Caco-2 (cell line): Measurements from ENCODE around the gene ST3GAL3. TPM values are rescaled to one million over a fixed set of nuclear protein-coding genes. Genes with fewer than 3 reads are reported as not detected.

Experiments used
- BruUV-seq: library from RNA; stranded (reverse); fragments of 400-500 nt; replicated peaks from 2 replicates; lab custom pipeline; 2021; lab: Mats Ljungman, UMichigan
- CTCF ChIA-PET: fragments of 300-600 bp; sonication (Branson Sonifier 250); formaldehyde crosslinking; loops from one replicate; lab custom pipeline; 2022; ENCODE audit warnings: antibody characterized with exemption; lab: Charles Lee
- POLR2A ChIA-PET: fragments of 300-600 bp; sonication (Branson Sonifier 250); formaldehyde crosslinking; loops from one replicate; lab custom pipeline; 2022; ENCODE audit warnings: antibody characterized with exemption; lab: Charles Lee
- DNase-seq, 2 experiments: peaks; one replicate each; pipeline versions ENCODE4 v3.0.0 to v3.0.0-alpha.2; 2020 to 2022
- H3K27me3 ChIP-seq: replicated peaks from 2 replicates; pipeline ENCODE4 v1.6.0; 2011; ENCODE audit warnings: low read length; ENCODE audit not compliant: control insufficient read depth, insufficient read depth
- H3K36me3 ChIP-seq: 2 replicates; pipeline ENCODE4 v1.5.1; 2011; ENCODE audit warnings: low read length; ENCODE audit not compliant: control insufficient read depth, insufficient read depth
- H3K4me1 ChIP-seq: fragments of 250-450 bp; sonication (Bioruptor Pico); 2 replicates; pipeline ENCODE4 v1.5.1; 2020; ENCODE audit warnings: mild to moderate bottlenecking
- H3K4me3 ChIP-seq: 2 replicates; pipeline ENCODE4 v1.5.1; 2011; ENCODE audit warnings: low read depth, mild to moderate bottlenecking, control low read depth, low read length
- H3K9me3 ChIP-seq: fragments of 250-450 bp; sonication (Bioruptor Pico); 2 replicates; pipeline ENCODE4 v1.5.1; 2020; ENCODE audit warnings: mild to moderate bottlenecking, moderate library complexity
- H3K27ac Mint-ChIP-seq: one replicate; pipeline ENCODE4 v1.8.0; 2022; ENCODE audit warnings: mixed read lengths; ENCODE audit not compliant: unreplicated experiment
- H3K27me3 Mint-ChIP-seq: one replicate; pipeline ENCODE4 v1.8.0; 2022; ENCODE audit warnings: mixed read lengths; ENCODE audit not compliant: insufficient read depth, unreplicated experiment
- H3K36me3 Mint-ChIP-seq: one replicate; pipeline ENCODE4 v1.8.0; 2022; ENCODE audit warnings: mild to moderate bottlenecking, mixed read lengths; ENCODE audit not compliant: insufficient read depth, unreplicated experiment
- H3K4me1 Mint-ChIP-seq: one replicate; pipeline ENCODE4 v1.8.0; 2022; ENCODE audit warnings: low read depth, mixed read lengths; ENCODE audit not compliant: unreplicated experiment
- H3K4me3 Mint-ChIP-seq: one replicate; pipeline ENCODE4 v1.8.0; 2022; ENCODE audit warnings: mild to moderate bottlenecking, moderate library complexity, mixed read lengths; ENCODE audit not compliant: unreplicated experiment
- H3K9me3 Mint-ChIP-seq: one replicate; pipeline ENCODE4 v1.8.0; 2022; ENCODE audit warnings: mixed read lengths; ENCODE audit not compliant: unreplicated experiment
- intact Hi-C: fragments of 100-400 bp; cut with micrococcal nuclease; formaldehyde crosslinking; loops from one replicate; pipeline ENCODE4 v1.10.0; 2022; ENCODE audit not compliant: unreplicated experiment
- total RNA-seq: library from RNA; stranded (reverse); gene quantifications from 2 replicates; pipeline ENCODE4 v1.2.3, GENCODE V29; 2022
- TF ChIP-seq, protein P1 (sequence below), 2 experiments: fragments of 200-600 bp in 1 of 2; IDR thresholded peaks; 1 replicate in 1 of 2; 2 replicates in 1 of 2; pipeline versions ENCODE4 v1.5.1 to v1.8.0; 2011 to 2022; ENCODE audit warnings: antibody characterized with exemption in 1 of 2, control low read depth in 1 of 2, inconsistent platforms in 1 of 2, low read depth in 1 of 2, low read length in 1 of 2, mild to moderate bottlenecking in 1 of 2, moderate library complexity in 1 of 2; ENCODE audit not compliant: insufficient read depth in 1 of 2, severe bottlenecking in 1 of 2, unreplicated experiment in 1 of 2

ST3GAL3 gene
- total RNA-seq, 1 experiment from 2014 or later, result 5.6 TPM

DNA sequence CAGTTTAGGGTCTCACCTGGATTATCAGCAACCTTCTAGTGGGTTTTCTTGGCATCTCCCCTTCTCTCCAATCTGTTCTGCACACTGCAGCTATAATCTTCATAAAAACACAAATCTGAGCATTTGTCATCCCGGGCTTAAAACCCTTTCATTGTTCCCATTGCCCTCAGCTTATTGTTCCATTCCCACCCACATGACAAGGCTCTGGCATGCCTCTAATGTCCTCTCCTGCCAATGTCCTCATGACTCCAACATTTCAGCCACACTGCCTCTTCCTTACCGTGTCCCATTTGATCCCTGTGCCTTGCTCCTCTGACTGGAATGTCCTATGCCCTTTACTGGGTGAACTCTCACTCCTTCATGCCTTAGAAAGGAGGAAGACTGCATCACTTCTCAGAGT lies 255.0 kb downstream of the ST3GAL3 start:
- no peak overlapping the region for H3K27ac Mint-ChIP-seq

DNA sequence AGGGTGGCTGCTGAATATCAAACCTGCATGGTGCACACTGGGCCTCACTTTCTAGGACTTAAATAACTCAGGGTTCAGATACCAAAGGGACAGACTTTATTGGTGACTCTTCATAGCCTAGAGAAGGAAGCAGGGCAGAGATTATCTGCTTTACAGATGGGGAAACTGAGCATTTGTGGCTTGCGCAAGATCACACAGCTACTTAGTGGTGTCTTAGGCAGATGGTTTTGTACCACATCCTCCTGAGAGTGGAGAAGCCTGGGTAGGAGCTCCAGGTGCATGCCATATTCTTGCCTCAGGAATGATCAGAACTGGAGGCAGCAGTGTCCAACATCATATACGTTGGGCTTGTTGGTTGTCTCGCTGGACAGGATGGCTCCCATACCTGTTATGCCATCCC lies 255.7 kb downstream of the ST3GAL3 start:
- Histone ChIP-seq H3K4me1 (no peaks in the 10 kb centered on the region), H3K27me3 (no peaks in the 10 kb centered on the region), H3K4me3 (no peak overlapping the region), H3K36me3 (no peaks in the 10 kb centered on the region), H3K9me3 (no peaks in the 10 kb centered on the region)
- Mint-ChIP-seq H3K36me3 (no peaks in the 10 kb centered on the region), H3K4me1 (no peaks in the 10 kb centered on the region), H3K9me3 (no peaks in the 10 kb centered on the region), H3K27ac (no peak overlapping the region), H3K4me3 (no peak overlapping the region), H3K27me3 (no peaks in the 10 kb centered on the region)
- no TSS peak for BruUV-seq
- ChIA-PET POLR2A (no interaction called here), CTCF (no interaction called here)
- DNase-seq, result no peak
- TF ChIP-seq, protein P1, sequence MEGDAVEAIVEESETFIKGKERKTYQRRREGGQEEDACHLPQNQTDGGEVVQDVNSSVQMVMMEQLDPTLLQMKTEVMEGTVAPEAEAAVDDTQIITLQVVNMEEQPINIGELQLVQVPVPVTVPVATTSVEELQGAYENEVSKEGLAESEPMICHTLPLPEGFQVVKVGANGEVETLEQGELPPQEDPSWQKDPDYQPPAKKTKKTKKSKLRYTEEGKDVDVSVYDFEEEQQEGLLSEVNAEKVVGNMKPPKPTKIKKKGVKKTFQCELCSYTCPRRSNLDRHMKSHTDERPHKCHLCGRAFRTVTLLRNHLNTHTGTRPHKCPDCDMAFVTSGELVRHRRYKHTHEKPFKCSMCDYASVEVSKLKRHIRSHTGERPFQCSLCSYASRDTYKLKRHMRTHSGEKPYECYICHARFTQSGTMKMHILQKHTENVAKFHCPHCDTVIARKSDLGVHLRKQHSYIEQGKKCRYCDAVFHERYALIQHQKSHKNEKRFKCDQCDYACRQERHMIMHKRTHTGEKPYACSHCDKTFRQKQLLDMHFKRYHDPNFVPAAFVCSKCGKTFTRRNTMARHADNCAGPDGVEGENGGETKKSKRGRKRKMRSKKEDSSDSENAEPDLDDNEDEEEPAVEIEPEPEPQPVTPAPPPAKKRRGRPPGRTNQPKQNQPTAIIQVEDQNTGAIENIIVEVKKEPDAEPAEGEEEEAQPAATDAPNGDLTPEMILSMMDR (IDR thresholded peaks at IDR 0.05; ENCODE audit: insufficient read depth in 1 of 2, low read depth in 1 of 2, low read length in 1 of 2, severe bottlenecking in 1 of 2, unreplicated experiment in 1 of 2), result no peak
- intact Hi-C loops, result no loop called here

More for the DNA sequence above, 255.0 kb downstream of the ST3GAL3 start:
- BruUV-seq, result no TSS peak
- no peak overlapping the region for H3K4me3 Mint-ChIP-seq
- H3K9me3 ChIP-seq, result no peaks in the 10 kb centered on the region
- H3K27me3 ChIP-seq, result no peaks in the 10 kb centered on the region
- H3K27me3 Mint-ChIP-seq, result no peaks in the 10 kb centered on the region
- H3K4me3 ChIP-seq, result no peak overlapping the region
- ChIA-PET POLR2A (no interaction called here), CTCF (no interaction called here)
- H3K4me1 Mint-ChIP-seq, result no peaks in the 10 kb centered on the region
- no peak for DNase-seq
- H3K36me3 ChIP-seq, result no peaks in the 10 kb centered on the region
- intact Hi-C loops, result no loop called here
- TF ChIP-seq, protein P1 (IDR thresholded peaks at IDR 0.05; ENCODE audit: insufficient read depth in 1 of 2, low read depth in 1 of 2, low read length in 1 of 2, severe bottlenecking in 1 of 2, unreplicated experiment in 1 of 2), result no peak
- no peaks in the 10 kb centered on the region for H3K9me3 Mint-ChIP-seq
- no peaks in the 10 kb centered on the region for H3K4me1 ChIP-seq
- no peaks in the 10 kb centered on the region for H3K36me3 Mint-ChIP-seq

DNA sequence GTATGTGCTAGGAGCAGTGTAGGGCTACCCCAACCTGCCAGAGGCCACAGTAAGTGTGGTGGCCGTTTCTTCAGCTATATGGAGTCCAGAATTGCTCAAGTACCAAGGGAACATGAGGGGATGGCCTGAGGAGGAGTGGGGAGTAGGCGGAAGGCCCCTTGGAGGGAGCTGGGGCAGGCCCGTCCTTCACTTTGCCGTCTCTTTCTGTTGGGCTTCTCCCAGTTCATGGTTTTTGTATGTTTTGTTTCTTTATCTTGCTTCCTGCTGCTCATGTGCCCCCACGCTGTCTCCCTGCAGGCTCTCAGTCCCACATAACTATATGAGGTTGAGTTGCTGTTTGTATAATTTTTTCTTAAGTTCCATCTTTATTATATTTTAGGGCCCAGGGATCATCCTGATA lies 256.6 kb downstream of the ST3GAL3 start:
- CTCF ChIA-PET, result no interaction called here

More for the DNA sequence above, 256.6 kb downstream of the ST3GAL3 start:
- Mint-ChIP-seq H3K9me3 (no peaks in the 10 kb centered on the region), H3K27me3 (no peaks in the 10 kb centered on the region), H3K4me1 (no peaks in the 10 kb centered on the region), H3K27ac (no peak overlapping the region), H3K4me3 (no peak overlapping the region), H3K36me3 (no peaks in the 10 kb centered on the region)
- no peaks in the 10 kb centered on the region for H3K4me1 ChIP-seq
- no peak for DNase-seq
- H3K4me3 ChIP-seq, result no peak overlapping the region
- POLR2A ChIA-PET, result no interaction called here
- H3K9me3 ChIP-seq, result no peaks in the 10 kb centered on the region
- TF ChIP-seq, protein P1 (IDR thresholded peaks at IDR 0.05; ENCODE audit: insufficient read depth in 1 of 2, low read depth in 1 of 2, low read length in 1 of 2, severe bottlenecking in 1 of 2, unreplicated experiment in 1 of 2), result no peak
- no peaks in the 10 kb centered on the region for H3K36me3 ChIP-seq
- H3K27me3 ChIP-seq, result no peaks in the 10 kb centered on the region
- intact Hi-C loops, result no loop called here
- BruUV-seq, result no TSS peak
